ENCODE data around the gene ITPRID2. TPM values are rescaled to one million over a fixed set of nuclear protein-coding genes. Genes with fewer than 3 reads are reported as not detected.

The ITPRID2 gene
- total and polyA plus RNA-seq, 12 donors: 25.5 to 103 (median 79.8) TPM

DNA sequence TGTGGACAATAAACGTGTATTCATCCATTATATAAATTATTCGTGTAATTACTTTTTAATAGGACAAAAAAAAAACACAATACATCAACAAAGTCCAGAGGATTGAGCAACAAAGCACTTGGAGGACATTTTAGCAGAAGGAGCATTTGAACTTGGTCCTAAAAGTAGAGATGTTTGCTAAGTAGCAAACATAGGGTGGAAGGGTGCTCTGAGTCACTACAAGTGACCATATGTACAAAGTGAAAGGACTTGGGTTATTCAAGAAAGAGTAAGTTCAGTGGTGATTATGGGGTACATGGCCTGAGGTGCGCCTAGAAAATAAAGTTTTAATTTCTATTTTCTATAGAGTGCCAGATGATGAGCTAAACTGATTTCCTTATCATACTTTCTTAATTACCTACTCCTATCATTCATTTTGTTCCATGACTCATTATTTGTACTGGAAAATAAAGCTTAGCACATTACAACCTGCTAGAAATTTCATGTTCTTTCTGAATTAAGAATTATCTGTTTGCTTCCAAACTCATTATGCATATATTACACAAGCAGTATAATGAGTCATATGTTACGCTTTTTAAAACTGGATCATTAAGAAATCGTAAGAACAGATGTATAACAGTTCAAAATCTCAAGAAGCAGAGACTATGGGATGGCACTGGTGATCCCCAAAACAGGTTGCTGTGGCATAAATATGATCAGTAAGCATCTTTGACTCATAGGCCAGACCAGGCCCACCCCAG lies 81.1 kb downstream of the ITPRID2 start:
- Histone ChIP-seq H3K9me3 (replicated peaks in 1 of 3) (no peaks in the 10 kb centered on the region), H3K27me3 (no peaks in the 10 kb centered on the region), H3K4me1 (replicated peaks in 1 of 2) (no peaks in the 10 kb centered on the region), H3K27ac (no peak overlapping the region), H3K4me3 (no peak overlapping the region), H3K36me3 (replicated peaks in 1 of 2) (no peaks in the 10 kb centered on the region)
- no peak for DNase-seq
- TF ChIP-seq, protein P1, sequence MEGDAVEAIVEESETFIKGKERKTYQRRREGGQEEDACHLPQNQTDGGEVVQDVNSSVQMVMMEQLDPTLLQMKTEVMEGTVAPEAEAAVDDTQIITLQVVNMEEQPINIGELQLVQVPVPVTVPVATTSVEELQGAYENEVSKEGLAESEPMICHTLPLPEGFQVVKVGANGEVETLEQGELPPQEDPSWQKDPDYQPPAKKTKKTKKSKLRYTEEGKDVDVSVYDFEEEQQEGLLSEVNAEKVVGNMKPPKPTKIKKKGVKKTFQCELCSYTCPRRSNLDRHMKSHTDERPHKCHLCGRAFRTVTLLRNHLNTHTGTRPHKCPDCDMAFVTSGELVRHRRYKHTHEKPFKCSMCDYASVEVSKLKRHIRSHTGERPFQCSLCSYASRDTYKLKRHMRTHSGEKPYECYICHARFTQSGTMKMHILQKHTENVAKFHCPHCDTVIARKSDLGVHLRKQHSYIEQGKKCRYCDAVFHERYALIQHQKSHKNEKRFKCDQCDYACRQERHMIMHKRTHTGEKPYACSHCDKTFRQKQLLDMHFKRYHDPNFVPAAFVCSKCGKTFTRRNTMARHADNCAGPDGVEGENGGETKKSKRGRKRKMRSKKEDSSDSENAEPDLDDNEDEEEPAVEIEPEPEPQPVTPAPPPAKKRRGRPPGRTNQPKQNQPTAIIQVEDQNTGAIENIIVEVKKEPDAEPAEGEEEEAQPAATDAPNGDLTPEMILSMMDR (IDR thresholded peaks at IDR 0.05): no peak
- no peak for TF ChIP-seq POLR2A (IDR thresholded peaks at IDR 0.05)
- WGBS, 4 donors: 84 to 90% (median 88%) methylated on average over 5 of the region's 5 CpGs
- intact Hi-C loops (cut with DNase I): no loop called here

GRCh38 chr2:181973171-181973783 lies 81.7 kb downstream of the ITPRID2 start:
- no peak overlapping the region for H3K27ac ChIP-seq
- no peaks in the 10 kb centered on the region for H3K27me3 ChIP-seq
- DNase-seq: no peak
- no peak overlapping the region for H3K4me3 ChIP-seq
- no peak for TF ChIP-seq POLR2A (IDR thresholded peaks at IDR 0.05)
- TF ChIP-seq, protein P1 (IDR thresholded peaks at IDR 0.05): no peak
- 75 to 82% (median 78%) methylated on average over 5 of the region's 5 CpGs for WGBS, 4 donors
- no peaks in the 10 kb centered on the region for H3K36me3 ChIP-seq (replicated peaks in 1 of 2)
- H3K4me1 ChIP-seq (replicated peaks in 1 of 2): no peaks in the 10 kb centered on the region
- no peaks in the 10 kb centered on the region for H3K9me3 ChIP-seq (replicated peaks in 1 of 3)
- intact Hi-C loops (cut with DNase I): no loop called here

GRCh38 chr2:181977661-181978350 lies 86.3 kb downstream of the ITPRID2 start:
- DNase-seq: no peak
- Histone ChIP-seq H3K9me3 (replicated peaks in 1 of 3) (no peaks in the 10 kb centered on the region), H3K4me1 (replicated peaks in 1 of 2) (no peaks in the 10 kb centered on the region), H3K36me3 (replicated peaks in 1 of 2) (no peaks in the 10 kb centered on the region), H3K27ac (no peak overlapping the region), H3K27me3 (no peaks in the 10 kb centered on the region), H3K4me3 (no peak overlapping the region)
- intact Hi-C loops (cut with DNase I): no loop called here
- TF ChIP-seq, protein P1 (IDR thresholded peaks at IDR 0.05): no peak
- TF ChIP-seq POLR2A (IDR thresholded peaks at IDR 0.05): no peak
- 74 to 95% (median 81%) methylated on average over 3 to 5 of the region's 5 CpGs for WGBS, 4 donors

DNA sequence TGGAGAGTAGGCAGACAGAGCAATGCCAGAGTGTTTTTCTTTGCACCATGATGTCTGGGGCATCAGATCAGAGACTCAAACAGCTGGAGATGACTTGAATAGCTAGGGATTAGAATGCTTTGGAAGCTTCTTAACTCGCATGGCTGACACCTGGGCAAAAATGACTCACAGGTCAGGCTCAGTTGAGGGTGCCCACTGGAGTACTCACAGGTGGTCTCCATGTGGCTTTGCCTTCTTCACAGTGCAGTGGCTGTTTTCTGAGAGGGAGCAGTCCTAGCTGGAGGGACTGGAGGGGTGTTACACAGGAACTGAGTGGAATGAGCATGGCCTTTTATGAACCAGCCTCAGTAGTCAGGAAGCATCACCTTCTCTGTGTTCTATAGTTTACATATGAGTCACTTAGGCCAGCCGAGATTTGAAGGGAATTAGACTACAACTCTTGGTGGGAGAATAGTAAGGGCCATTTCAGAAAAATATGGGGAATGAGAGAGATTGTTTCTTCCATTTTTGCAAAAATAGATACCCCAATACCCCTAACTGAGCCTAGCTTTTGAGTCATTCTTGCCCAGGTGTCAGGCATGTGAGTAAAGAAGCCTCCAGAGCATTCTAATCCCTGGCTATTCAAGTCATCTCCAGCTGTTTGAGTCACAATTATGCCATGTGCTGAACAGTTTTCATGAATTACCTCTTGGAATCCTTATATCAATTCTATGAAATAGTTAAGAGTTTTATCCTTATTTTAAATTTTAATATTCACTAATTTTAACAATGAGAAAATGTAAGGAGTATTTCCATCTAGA lies 87.0 kb downstream of the ITPRID2 start:
- Histone ChIP-seq H3K4me1 (replicated peaks in 1 of 2) (no peaks in the 10 kb centered on the region), H3K36me3 (replicated peaks in 1 of 2) (no peaks in the 10 kb centered on the region), H3K27me3 (no peaks in the 10 kb centered on the region), H3K9me3 (replicated peaks in 1 of 3) (no peaks in the 10 kb centered on the region), H3K27ac (no peak overlapping the region), H3K4me3 (no peak overlapping the region)
- WGBS, 4 donors: 70 to 83% (median 78%) methylated on average over 2 of the region's 2 CpGs
- TF ChIP-seq, protein P1 (IDR thresholded peaks at IDR 0.05): no peak
- no peak for TF ChIP-seq POLR2A (IDR thresholded peaks at IDR 0.05)
- DNase-seq: no peak
- intact Hi-C loops (cut with DNase I): no loop called here

Data from adrenal gland (tissue), 12 donors.